SK-N-SH treated with all-trans-retinoic acid at 6 μM for 48 hours (cell line): ENCODE results near the gene GTF2A2.

Experiments used
- ATAC-seq: fragments of 200-7000 bp; cut with Tn5 transposase; 3 replicates; pipeline ENCODE4 v1.9.1; 2020; ENCODE audit warnings: mild to moderate bottlenecking, moderate library complexity
- ARNTL ChIP-seq: fragments of 450-650 bp; formaldehyde crosslinking; IDR thresholded peaks from 2 replicates; pipeline ENCODE4 v1.5.0; 2020; ENCODE audit warnings: low read depth, mild to moderate bottlenecking, moderate library complexity, borderline replicate concordance
- BACH2 ChIP-seq: fragments of 250-450 bp; sonication (Bioruptor Pico); IDR thresholded peaks from 2 replicates; pipeline ENCODE4 v1.9.0; 2021; ENCODE audit warnings: mild to moderate bottlenecking, borderline replicate concordance
- CREB5 ChIP-seq: fragments of 250-450 bp; sonication (Bioruptor Pico); IDR thresholded peaks from 2 replicates; pipeline ENCODE4 v1.5.1; 2020; ENCODE audit warnings: low read depth, mild to moderate bottlenecking, moderate library complexity
- CSDC2 ChIP-seq: fragments of 250-450 bp; sonication (Bioruptor Pico); IDR thresholded peaks from 2 replicates; pipeline ENCODE4 v1.5.0; 2020; ENCODE audit warnings: mild to moderate bottlenecking, moderate library complexity
- CSRNP3 ChIP-seq: fragments of 250-450 bp; sonication (Bioruptor Pico); IDR thresholded peaks from 2 replicates; pipeline ENCODE4 v1.5.1; 2021; ENCODE audit warnings: mild to moderate bottlenecking, moderate library complexity
- GLIS3 ChIP-seq: fragments of 250-450 bp; sonication (Bioruptor Pico); IDR thresholded peaks from 2 replicates; pipeline ENCODE4 v1.5.0; 2020; ENCODE audit warnings: mild to moderate bottlenecking, moderate library complexity
- OSR1 ChIP-seq: fragments of 250-450 bp; sonication (Bioruptor Pico); IDR thresholded peaks from 2 replicates; pipeline ENCODE4 v1.8.0; 2022; ENCODE audit warnings: moderate library complexity, mild to moderate bottlenecking, inconsistent platforms
- PATZ1 ChIP-seq: fragments of 250-450 bp; sonication (Bioruptor Pico); IDR thresholded peaks from 2 replicates; pipeline ENCODE4 v1.8.0; 2020; ENCODE audit warnings: mild to moderate bottlenecking, moderate library complexity, borderline replicate concordance
- POU6F1 ChIP-seq: fragments of 250-450 bp; sonication (Bioruptor Pico); IDR thresholded peaks from 2 replicates; pipeline ENCODE4 v1.8.0; 2021; ENCODE audit warnings: low read depth, mild to moderate bottlenecking, moderate library complexity, borderline replicate concordance
- PPARA ChIP-seq: fragments of 250-450 bp; sonication (Bioruptor Pico); IDR thresholded peaks from 2 replicates; pipeline ENCODE4 v1.5.0; 2020; ENCODE audit warnings: mild to moderate bottlenecking, borderline replicate concordance
- RARB ChIP-seq: fragments of 250-450 bp; sonication (Bioruptor Pico); IDR thresholded peaks from 2 replicates; pipeline ENCODE4 v1.8.0; 2021; ENCODE audit warnings: mild to moderate bottlenecking, moderate library complexity
- SNAI2 ChIP-seq: fragments of 250-450 bp; sonication (Bioruptor Pico); IDR thresholded peaks from 2 replicates; pipeline ENCODE4 v1.5.0; 2020; ENCODE audit warnings: mild to moderate bottlenecking, moderate library complexity
- TCF4 ChIP-seq: fragments of 250-450 bp; sonication (Bioruptor Pico); IDR thresholded peaks from 2 replicates; pipeline ENCODE4 v1.8.0; 2021; ENCODE audit warnings: mild to moderate bottlenecking, moderate library complexity, borderline replicate concordance
- TOX ChIP-seq: fragments of 250-450 bp; sonication (Bioruptor Pico); IDR thresholded peaks from 2 replicates; pipeline ENCODE4 v1.8.0; 2021; ENCODE audit warnings: mild to moderate bottlenecking, moderate library complexity, borderline replicate concordance
- TSHZ2 ChIP-seq: fragments of 250-450 bp; sonication (Bioruptor Pico); IDR thresholded peaks from 2 replicates; pipeline ENCODE4 v1.5.0; 2020; ENCODE audit warnings: mild to moderate bottlenecking, moderate library complexity
- ZFP3 ChIP-seq: fragments of 250-450 bp; sonication (Bioruptor Pico); IDR thresholded peaks from 2 replicates; pipeline ENCODE4 v1.5.0; 2020; ENCODE audit warnings: mild to moderate bottlenecking, moderate library complexity
- ZNF565 ChIP-seq: fragments of 450-650 bp; formaldehyde crosslinking; conservative IDR thresholded peaks from 2 replicates; pipeline ENCODE4 v1.5.0; 2020; ENCODE audit warnings: low read depth, mild to moderate bottlenecking, moderate library complexity
- ZNF70 ChIP-seq: fragments of 450-650 bp; formaldehyde crosslinking; IDR thresholded peaks from 2 replicates; pipeline ENCODE4 v1.5.0; 2020; ENCODE audit warnings: mild to moderate bottlenecking, moderate library complexity
- ZNF8 ChIP-seq: fragments of 450-650 bp; formaldehyde crosslinking; IDR thresholded peaks from 2 replicates; pipeline ENCODE4 v1.5.0; 2020; ENCODE audit warnings: mild to moderate bottlenecking, moderate library complexity

The GTF2A2 gene

GRCh38 chr15:59594493-59594942 is 62.8 kb downstream of the GTF2A2 start:
- ATAC-seq: peak; percentile 49; the same call in 2 of the 3 replicates
- TF ChIP-seq ARNTL (CRISPR knock-in tag): no peak
- no peak for TF ChIP-seq TSHZ2 (CRISPR knock-in tag)
- no peak for TF ChIP-seq ZNF8
- no peak for TF ChIP-seq SNAI2 (CRISPR knock-in tag)
- TF ChIP-seq BACH2: no peak
- no peak for TF ChIP-seq ZFP3 (CRISPR knock-in tag)
- no peak for TF ChIP-seq ZNF565 (CRISPR knock-in tag)
- TF ChIP-seq CREB5 (CRISPR knock-in tag): no peak
- no peak for TF ChIP-seq PATZ1 (CRISPR knock-in tag)
- TF ChIP-seq POU6F1 (CRISPR knock-in tag): no peak
- TF ChIP-seq CSDC2: no peak
- TF ChIP-seq TCF4 (CRISPR knock-in tag): no peak
- no peak for TF ChIP-seq CSRNP3 (CRISPR knock-in tag)
- TF ChIP-seq OSR1 (CRISPR knock-in tag): no peak
- TF ChIP-seq TOX (CRISPR knock-in tag): no peak
- no peak for TF ChIP-seq GLIS3
- TF ChIP-seq RARB (CRISPR knock-in tag): no peak
- no peak for TF ChIP-seq ZNF70 (CRISPR knock-in tag)
- TF ChIP-seq PPARA (CRISPR knock-in tag): no peak
- TF ChIP-seq, all 23 proteins: peak for 0

- no peak for ATAC-seq
- TF ChIP-seq CSRNP3 (CRISPR knock-in tag): no peak
- no peak for TF ChIP-seq PATZ1 (CRISPR knock-in tag)
- no peak for TF ChIP-seq ZFP3 (CRISPR knock-in tag)
- no peak for TF ChIP-seq GLIS3
Observed at GRCh38 chr15:59591356-59591755, 66.0 kb downstream of the GTF2A2 start.
